ENCODE measurements around the gene USP37. TPM values are rescaled to one million over a fixed set of nuclear protein-coding genes. Genes with fewer than 3 reads are reported as not detected.

The USP37 gene
- total and polyA plus RNA-seq, 2 of the 13 experiments (the other 11 are each of a cell fraction or from before 2014, with no cell fraction given): 6.5 to 30.6 TPM

DNA sequence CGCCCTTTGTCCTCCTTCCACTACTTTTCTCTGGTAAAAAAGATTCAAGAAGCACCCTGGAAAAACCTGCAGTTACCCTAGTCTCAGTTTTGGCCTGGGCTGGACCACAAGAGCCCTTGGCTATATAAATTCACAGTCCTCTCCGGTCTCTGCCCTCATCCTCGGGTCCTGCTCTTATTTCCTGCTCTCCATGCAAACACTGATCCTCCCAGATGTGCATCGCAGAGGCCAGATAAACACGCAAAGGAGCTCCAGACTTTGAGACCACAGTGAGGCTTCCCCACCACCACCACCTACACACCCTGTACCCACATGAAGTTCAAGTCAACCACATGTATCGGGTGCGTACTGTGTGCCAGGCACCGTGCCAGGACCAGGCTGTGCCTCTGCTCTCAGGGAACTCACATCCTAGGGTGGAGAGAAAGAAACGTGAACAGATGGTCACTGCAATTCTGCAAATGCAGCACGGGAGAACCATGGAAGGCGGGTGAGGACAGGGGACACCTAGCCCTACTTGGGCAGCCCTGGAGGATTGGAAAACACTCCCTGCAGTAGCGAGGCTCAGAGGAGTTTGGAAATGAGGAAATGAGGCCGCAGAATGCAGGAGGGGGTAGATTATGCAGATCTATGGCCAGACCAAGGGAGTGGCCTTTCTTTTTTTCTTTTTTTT, 161.1 kb downstream of the USP37 start (continued):
- TF ChIP-seq ZNF567 (CRISPR knock-in tag; IDR thresholded peaks at IDR 0.05; ENCODE audit: borderline replicate concordance): peak; percentile 85; the same call in 1 of the 2 replicates
- no peak for TF ChIP-seq ZNF281 (CRISPR knock-in tag; IDR thresholded peaks at IDR 0.05; ENCODE audit: borderline replicate concordance)
- TF ChIP-seq AGO1 (IDR thresholded peaks at IDR 0.05; ENCODE audit: low read depth, low read length, poor library complexity, severe bottlenecking): no peak
- TF ChIP-seq NR2C2 (CRISPR knock-in tag; IDR thresholded peaks at IDR 0.05; ENCODE audit: borderline replicate concordance): no peak
- TF ChIP-seq KDM3A (CRISPR knock-in tag; IDR thresholded peaks at IDR 0.05; ENCODE audit: low read depth): no peak
- no peak for TF ChIP-seq HIVEP1 (CRISPR knock-in tag; IDR thresholded peaks at IDR 0.05)
- TF ChIP-seq SP2 (CRISPR knock-in tag; IDR thresholded peaks at IDR 0.05): no peak; the same call in 1 of the 2 replicates
- no peak for TF ChIP-seq SMC3 (IDR thresholded peaks at IDR 0.05; ENCODE audit: low read length)
- TF ChIP-seq ARNTL (CRISPR knock-in tag; IDR thresholded peaks at IDR 0.05): no peak
- TF ChIP-seq HMG20B (CRISPR knock-in tag; conservative IDR thresholded peaks at IDR 0.05): no peak
- TF ChIP-seq ZNF292 (CRISPR knock-in tag; IDR thresholded peaks at IDR 0.05; ENCODE audit: borderline replicate concordance, low read depth): no peak
- TF ChIP-seq ZSCAN12 (CRISPR knock-in tag; IDR thresholded peaks at IDR 0.05): no peak
- no peak for TF ChIP-seq ZNF20 (CRISPR knock-in tag; IDR thresholded peaks at IDR 0.05)
- TF ChIP-seq ZNF790 (CRISPR knock-in tag; IDR thresholded peaks at IDR 0.05; ENCODE audit: borderline replicate concordance): no peak
- TF ChIP-seq ZBTB7A (CRISPR knock-in tag; IDR thresholded peaks at IDR 0.05): no peak
- no peak for TF ChIP-seq ZNF577 (CRISPR knock-in tag; IDR thresholded peaks at IDR 0.05; ENCODE audit: borderline replicate concordance, low read depth)
- TF ChIP-seq ATRX (CRISPR knock-in tag; IDR thresholded peaks at IDR 0.05; ENCODE audit: borderline replicate concordance): no peak
- no peak for TF ChIP-seq ZNF766 (CRISPR knock-in tag; IDR thresholded peaks at IDR 0.05; ENCODE audit: borderline replicate concordance)
- TF ChIP-seq, protein P1, sequence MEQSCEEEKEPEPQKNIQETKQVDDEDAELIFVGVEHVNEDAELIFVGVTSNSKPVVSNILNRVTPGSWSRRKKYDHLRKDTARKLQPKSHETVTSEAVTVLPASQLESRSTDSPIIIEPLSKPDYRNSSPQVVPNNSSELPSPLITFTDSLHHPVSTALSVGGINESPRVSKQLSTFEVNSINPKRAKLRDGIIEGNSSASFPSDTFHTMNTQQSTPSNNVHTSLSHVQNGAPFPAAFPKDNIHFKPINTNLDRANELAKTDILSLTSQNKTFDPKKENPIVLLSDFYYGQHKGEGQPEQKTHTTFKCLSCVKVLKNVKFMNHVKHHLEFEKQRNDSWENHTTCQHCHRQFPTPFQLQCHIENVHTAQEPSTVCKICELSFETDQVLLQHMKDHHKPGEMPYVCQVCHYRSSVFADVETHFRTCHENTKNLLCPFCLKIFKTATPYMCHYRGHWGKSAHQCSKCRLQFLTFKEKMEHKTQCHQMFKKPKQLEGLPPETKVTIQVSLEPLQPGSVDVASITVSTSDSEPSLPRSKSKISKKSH (CRISPR knock-in tag; IDR thresholded peaks at IDR 0.05; ENCODE audit: borderline replicate concordance): 0 out of 2 replicates have a peak, but pooled peaks have one; percentile 9
- TF ChIP-seq CBFB (CRISPR knock-in tag; IDR thresholded peaks at IDR 0.05): no peak; the same call in 1 of the 2 replicates
- TF ChIP-seq TFDP2 (CRISPR knock-in tag; IDR thresholded peaks at IDR 0.05): no peak
- no peak for TF ChIP-seq CC2D1A (CRISPR knock-in tag; IDR thresholded peaks at IDR 0.05)
- TF ChIP-seq, protein P2, sequence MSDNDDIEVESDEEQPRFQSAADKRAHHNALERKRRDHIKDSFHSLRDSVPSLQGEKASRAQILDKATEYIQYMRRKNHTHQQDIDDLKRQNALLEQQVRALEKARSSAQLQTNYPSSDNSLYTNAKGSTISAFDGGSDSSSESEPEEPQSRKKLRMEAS (IDR thresholded peaks at IDR 0.05): no peak
- TF ChIP-seq ZNF256 (CRISPR knock-in tag; conservative IDR thresholded peaks at IDR 0.05): no peak
- TF ChIP-seq FOXP1 (IDR thresholded peaks at IDR 0.05): no peak
- no peak for TF ChIP-seq FOXP1 (CRISPR knock-in tag; IDR thresholded peaks at IDR 0.05)
- no peak for TF ChIP-seq SNAI1 (CRISPR knock-in tag; IDR thresholded peaks at IDR 0.05; ENCODE audit: borderline replicate concordance)

Data from HepG2 (cell line).